GM12891 (cell line): ENCODE measurements around the gene FNDC11.
A peak's percentile ranks its signal among the peaks of the same experiment; 100 is the strongest.

Experiments
- DNase-seq: peaks from one replicate; pipeline ENCODE4 v3.0.0; 2011; ENCODE audit warnings: low spot score; ENCODE audit not compliant: insufficient read length
- FAIRE-seq: peaks from 2 replicates; lab custom pipeline; 2011; peaks lifted over from hg19 to GRCh38; lab: Jason Lieb, UNC
- PAX5 ChIP-seq: IDR thresholded peaks from 2 replicates; pipeline ENCODE4 v1.6.1; 2011; ENCODE audit warnings: low read length, moderate library complexity, mild to moderate bottlenecking; ENCODE audit not compliant: insufficient read depth, severe bottlenecking
- POLR2A ChIP-seq: IDR thresholded peaks from 2 replicates; pipeline ENCODE4 v1.6.1; 2011; ENCODE audit warnings: low read depth, low read length, control low read depth
- POLR2AphosphoS5 ChIP-seq: IDR thresholded peaks from 2 replicates; pipeline ENCODE4 v1.6.1; 2011; ENCODE audit warnings: low read depth, low read length, control low read depth
- POU2F2 ChIP-seq: IDR thresholded peaks from 2 replicates; pipeline ENCODE4 v1.6.1; 2011; ENCODE audit warnings: low read depth, mild to moderate bottlenecking, control low read depth, low read length, moderate library complexity
- SPI1 ChIP-seq: IDR thresholded peaks from 2 replicates; pipeline ENCODE4 v1.6.1; 2011; ENCODE audit warnings: low read depth, low read length, control low read depth
- TAF1 ChIP-seq: IDR thresholded peaks from 2 replicates; pipeline ENCODE4 v1.6.1; 2011; ENCODE audit warnings: low read depth, low read length, control low read depth

FNDC11 gene

DNA sequence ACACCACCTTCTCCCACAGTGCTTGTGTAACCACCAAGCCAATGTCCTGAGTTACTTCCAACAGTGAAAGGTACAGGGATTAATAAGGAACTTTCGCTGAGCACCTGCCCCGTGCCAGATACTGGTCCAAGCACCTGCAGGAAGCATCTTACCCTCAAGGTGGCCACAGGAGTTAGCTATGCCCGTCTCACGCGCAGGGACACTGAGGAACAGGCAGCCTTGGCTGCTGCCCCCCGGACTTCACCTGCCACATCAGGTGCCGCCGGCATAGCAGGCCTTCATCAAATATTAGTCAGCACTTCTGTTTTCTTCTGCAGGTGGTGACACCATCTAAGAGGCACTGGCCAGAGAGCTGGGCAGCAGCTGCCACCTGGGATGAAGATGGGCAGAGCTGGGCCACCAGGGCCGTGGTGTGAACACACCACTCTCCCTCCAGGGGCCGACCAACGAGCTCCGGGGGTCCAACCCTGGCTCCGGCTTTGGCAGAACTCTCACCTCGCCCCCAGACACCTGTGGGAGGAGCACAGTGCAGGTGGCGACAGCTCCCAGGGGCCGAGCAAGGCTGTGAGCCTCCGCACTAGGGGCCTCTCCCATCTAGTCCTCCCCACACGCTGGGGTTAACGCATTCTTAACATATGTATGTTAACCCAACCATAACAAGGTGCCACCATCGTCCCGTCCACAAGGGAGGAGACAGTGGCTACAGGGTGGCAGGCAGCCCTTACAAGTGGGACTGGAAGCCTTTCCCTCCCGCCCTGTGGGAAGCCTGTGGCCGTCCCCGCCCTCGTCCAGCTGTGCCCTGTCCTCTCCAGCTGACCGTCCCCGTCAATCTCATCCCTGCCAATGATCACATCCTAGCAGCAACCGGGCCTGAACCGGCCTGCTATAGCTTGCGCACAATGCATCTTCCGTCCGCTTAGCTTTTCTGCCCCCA lies 36.3 kb upstream of the FNDC11 start:
- FAIRE-seq = no peak

GRCh38 chr20:63518351-63518861 lies 35.6 kb upstream of the FNDC11 start:
- FAIRE-seq (no peak), DNase-seq (no peak)
- TF ChIP-seq POLR2AphosphoS5 (no peak), SPI1 (no peak)

More for the DNA sequence above, 36.3 kb upstream of the FNDC11 start:
- no peak for DNase-seq
- no peak for TF ChIP-seq POU2F2
- TF ChIP-seq PAX5 = no peak
- TF ChIP-seq SPI1 = no peak
- TF ChIP-seq POLR2AphosphoS5 = no peak
- TF ChIP-seq TAF1 = no peak
- TF ChIP-seq POLR2A = no peak

DNA sequence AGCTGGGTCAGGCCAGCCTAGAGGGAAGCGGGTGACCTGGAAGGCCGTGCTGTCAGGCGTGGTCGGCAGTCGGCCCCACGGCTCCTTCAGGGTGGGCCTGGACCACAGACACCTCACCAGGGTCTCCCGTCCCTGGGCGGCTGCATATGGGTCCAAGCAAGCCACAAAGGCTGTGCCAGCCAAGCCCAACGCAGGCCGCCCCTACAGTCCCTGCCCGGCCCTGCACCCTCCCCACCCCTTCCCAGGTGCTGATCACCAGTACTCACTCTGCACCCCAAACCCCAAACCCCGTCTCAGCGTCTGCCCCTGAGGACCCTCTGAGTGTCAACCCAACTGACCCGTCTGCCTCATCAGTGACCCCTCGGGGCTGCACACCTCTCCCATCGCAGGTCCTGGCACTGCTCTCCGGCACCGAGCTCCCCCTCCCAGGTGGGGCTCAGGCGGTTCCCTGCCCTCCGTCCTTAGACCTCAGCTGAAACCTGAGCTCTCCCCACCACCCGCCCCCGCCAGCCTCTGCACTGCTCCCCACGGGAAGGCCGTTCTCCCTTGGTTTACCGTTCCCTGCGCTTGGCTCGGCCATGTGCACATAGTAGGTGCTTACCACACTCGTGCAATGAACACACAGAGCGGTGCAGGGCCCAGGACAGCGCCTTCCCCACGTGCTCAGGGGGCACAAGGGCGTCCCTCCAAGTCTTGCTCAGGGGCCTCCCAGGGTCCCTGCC lies 34.9 kb upstream of the FNDC11 start:
- DNase-seq (no peak), FAIRE-seq (no peak)
- TF ChIP-seq TAF1 (no peak), POLR2A (no peak), SPI1 (no peak), POLR2AphosphoS5 (no peak), PAX5 (no peak), POU2F2 (no peak)

- TF ChIP-seq POLR2AphosphoS5 (no peak), POU2F2 (no peak), PAX5 (no peak), POLR2A (no peak), SPI1 (no peak), TAF1 (no peak)
- FAIRE-seq (peak; percentile 31), DNase-seq (no peak)
Observed at GRCh38 chr20:63519668-63520503, 34.1 kb upstream of the FNDC11 start.

DNA sequence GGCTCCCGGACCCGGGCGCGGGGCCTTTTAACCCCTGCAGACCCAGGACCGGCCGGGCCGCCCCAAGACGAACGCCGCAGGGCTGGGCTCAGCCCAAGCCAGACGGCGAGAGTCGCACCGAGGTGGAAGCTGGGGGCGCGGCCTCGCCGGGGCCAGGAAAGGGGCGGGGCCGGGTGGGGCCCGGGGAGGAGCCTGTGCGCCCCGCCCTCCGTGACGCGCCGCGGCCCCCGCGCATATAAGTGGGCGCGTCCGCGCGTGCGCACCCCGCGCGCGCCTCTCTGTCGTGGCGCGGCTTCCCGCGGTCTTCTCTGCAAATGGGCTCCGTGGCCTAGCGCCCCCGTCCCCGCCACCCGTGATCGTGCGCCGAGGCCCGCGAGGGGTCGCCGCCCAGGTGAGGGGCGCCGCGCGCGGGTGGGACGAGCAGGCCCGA lies 33.4 kb upstream of the FNDC11 start, which contains the start of gene PPDPF:
TSS of gene PPDPF (plus strand) at position 262 of the 430 bp plus-strand sequence. CDS start 544 bp downstream, outside the sequence.
- TF ChIP-seq POLR2AphosphoS5 (peak; percentile 75), TAF1 (peak; percentile 61; the same call in 1 of the 2 replicates), POLR2A (no peak), POU2F2 (no peak), SPI1 (no peak), PAX5 (no peak)
- DNase-seq = peak; percentile 98
- peak; percentile 94 for FAIRE-seq

- DNase-seq (no peak), FAIRE-seq (peak; percentile 70)
- no peak for TF ChIP-seq SPI1
- no peak for TF ChIP-seq TAF1
- TF ChIP-seq POU2F2 = no peak
- no peak for TF ChIP-seq POLR2AphosphoS5
- no peak for TF ChIP-seq PAX5
- no peak for TF ChIP-seq POLR2A
Observed at GRCh38 chr20:63520934-63521601, 32.9 kb upstream of the FNDC11 start.

- DNase-seq (no peak), FAIRE-seq (no peak)
- TF ChIP-seq PAX5 (no peak), TAF1 (no peak)
Observed at GRCh38 chr20:63521602-63522001, 32.4 kb upstream of the FNDC11 start.

- no peak for DNase-seq
- no peak for FAIRE-seq
- TF ChIP-seq POLR2AphosphoS5 (no peak), SPI1 (no peak), POU2F2 (no peak), PAX5 (no peak), TAF1 (no peak), POLR2A (no peak)
Observed at GRCh38 chr20:63522091-63522868, 31.7 kb upstream of the FNDC11 start.
